HG03159 (cell line): ENCODE results near the gene METTL23.

Source experiments
- ATAC-seq: cut with Tn5 transposase; IDR thresholded peaks from one replicate; pipeline ENCODE4 v1.9.1; 2021; ENCODE audit warnings: mild to moderate bottlenecking, moderate library complexity; ENCODE audit not compliant: unreplicated experiment

The METTL23 gene

DNA sequence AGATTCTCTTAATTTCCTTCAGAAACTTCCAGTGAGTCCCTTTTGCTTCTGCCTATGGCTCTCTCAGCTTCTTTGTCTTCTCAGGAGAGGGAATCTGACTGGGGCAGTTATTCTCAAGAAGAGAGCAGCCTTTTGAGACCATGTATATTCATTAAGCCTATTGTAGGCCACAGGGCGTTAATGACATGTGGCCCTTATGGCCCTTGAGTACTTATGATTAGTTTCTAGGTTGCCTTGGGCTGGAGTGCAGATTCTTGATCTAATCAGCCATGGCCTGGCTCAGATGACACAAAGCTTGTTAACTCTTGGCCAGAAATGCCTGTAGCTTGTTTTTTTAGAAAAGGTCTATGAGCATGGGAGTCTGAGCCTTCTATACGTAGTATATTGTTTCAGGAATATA lies 28.6 kb downstream of the METTL23 start:
- no peak for ATAC-seq

DNA sequence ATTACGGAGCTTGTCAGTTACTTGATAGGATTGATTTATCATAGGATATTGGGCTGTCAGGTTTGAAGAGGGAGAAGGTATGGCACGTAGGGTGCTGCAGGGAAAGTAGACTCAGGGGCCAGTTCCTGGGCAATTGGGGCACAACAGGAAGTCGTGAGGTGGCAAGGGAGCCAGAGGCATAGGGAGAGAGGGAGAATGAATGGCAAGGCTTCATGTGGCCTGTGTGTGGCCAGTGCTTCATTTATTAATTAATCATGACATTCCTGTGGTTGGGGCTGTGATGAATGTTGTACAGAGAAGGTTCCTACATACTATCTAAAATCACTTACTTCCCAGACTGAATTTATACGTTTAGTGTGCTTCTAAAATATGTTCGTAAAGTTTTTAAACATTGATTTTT lies 30.6 kb downstream of the METTL23 start:
- no peak for ATAC-seq

DNA sequence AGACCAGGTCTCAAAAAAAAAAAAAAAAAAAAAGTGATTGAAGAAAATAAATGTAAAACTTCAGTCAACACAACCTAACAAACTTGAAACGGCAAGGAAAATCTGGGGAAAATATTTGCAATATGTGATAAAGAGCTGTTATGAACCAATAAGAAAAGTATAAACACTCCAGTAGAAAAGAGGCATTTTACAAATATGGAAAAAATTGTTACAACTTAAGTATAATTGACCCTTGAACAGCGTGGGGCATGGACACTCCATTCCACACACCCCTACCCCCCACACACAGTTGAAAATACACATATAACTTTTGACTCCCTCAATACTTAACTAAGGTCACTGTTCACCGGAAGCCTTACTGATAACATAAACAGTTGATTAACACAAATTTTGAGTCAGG lies 31.9 kb downstream of the METTL23 start:
- ATAC-seq: no peak

DNA sequence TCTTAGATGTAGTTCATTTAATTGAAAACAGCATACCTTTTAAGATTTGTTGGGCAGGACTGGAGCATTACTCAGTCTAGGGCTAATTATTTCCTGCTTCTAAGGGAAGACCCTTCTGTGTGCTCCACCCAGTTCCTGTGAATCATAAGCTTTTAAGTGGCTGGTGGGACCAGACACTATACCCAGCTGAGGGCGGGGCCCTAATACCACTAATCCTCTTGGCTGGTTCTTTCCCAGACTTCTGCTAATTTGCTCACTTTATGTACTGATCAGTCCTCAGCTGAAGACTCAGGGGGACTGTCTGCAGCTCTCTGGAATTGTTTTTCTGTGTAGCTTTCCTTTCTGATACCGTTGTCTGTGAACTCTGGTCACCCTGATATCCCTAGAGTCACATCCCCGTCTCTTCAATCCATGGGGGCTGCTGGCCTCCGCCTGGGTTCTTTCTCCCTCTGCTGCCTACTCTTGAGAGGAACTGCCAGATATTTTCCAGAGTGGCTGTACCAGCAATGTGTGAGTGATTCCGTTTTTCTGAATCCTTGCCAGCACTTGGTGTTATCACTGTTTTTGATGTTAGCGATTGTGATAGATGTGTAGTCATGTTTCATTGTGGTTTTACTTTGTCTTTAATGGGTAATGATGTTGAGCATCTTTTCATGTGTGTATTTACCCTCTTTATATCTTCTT lies 46.3 kb downstream of the METTL23 start:
- ATAC-seq: no peak

DNA sequence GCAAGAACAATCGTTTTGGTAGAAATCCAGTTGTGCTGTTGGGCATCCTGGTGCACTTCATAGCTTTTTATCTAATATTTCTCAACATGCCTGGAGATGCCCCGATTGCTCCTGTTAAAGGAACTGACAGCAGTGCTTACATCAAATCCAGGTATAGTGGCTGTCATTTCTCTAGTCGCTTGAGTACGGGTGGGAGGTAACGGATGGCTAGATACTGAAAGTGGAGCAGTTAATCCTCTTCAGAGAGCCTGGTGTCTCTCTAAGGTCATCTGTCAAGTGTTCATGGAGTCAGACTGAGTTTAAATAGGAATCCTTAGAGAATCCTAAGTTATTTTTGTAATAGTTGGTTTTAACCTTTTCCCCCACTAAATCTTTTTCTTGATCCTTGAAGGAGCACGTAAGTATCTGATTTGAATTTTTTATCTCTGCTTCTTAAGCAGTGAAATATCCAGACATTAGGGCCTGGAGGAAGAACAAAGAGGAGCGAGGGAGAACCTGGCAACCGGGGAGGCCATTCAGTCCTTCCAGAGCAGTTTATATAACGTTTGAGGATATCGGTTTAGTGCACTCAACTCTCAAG lies 48.5 kb downstream of the METTL23 start:
- ATAC-seq: no peak

DNA sequence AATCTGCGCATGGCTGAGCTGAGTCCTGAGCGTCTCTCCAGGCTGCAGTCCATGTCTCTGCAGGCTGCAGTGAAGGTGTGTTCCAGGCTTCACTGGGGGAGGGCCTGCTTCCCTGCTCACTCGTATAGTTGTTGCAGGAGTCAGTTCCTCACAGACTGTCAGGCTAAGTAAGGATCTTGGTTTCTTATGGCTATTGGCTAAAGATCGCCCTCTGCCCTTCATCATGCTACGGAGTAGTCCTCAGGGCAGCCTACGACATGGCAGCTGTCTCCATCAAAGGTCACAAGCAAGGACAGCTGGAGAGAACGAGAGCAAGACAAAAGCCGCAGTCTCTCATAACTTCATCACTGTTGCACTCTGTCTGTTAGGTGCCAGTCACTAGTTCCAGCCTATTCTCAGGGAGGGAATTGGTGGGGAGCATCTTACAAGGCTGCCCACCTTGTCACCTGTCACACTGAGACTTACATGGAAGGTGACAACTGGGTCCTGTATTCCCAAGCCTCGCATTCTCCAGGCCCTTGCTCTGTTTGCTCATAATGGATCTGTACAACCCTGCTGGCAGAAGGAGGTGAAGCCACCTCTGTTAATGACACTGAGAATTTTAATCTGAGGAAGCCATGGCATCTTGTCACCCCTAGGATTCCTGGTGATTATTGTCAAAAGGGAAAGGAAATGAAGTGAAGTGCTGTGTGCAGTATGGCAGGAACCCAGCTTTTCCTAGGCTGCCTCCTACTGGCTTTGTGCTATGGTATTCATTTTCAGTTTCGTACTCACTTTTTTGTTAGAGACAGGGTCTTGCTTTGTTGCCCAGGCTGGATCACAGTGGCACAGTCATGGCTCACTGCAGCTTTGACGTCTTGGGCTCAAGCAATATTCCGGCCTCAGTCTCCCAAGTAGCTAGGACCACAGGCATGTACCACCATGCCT lies 54.7 kb downstream of the METTL23 start:
- no peak for ATAC-seq

DNA sequence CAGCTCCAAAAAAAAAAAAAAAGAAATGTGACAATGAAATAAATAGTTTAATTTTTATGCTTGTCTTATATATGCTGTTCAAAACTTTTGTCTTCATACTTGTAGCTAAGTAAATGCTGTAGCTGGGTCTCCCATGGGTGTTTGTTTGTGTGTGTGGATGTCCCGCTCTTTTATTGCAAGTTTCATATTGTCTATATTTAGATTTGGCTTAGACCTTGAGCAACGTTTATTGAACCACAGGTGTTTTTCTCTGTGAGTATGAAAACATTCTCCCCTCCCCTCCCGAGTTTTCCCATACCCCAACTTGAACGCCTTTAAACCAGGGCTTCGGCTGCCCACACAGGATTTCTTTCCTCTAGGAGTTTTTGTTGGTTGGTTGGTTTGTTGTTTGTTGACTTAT lies 56.5 kb downstream of the METTL23 start:
- ATAC-seq: no peak
